HCT116 (cell line): Measurements from ENCODE around the gene CCL7.

Source experiments
- CTCF ChIP-seq, 3 experiments: fragments of 200-600 bp in 1 of 3; sonication (generic) in 1 of 3; IDR thresholded peaks in 2 of 3; conservative IDR thresholded peaks in 1 of 3; 2 replicates each; pipeline ENCODE4 v1.5.1; 2012 to 2017; ENCODE audit warnings: low read depth in 2 of 3, low read length in 2 of 3, antibody characterized with exemption in 1 of 3, borderline replicate concordance in 1 of 3, control low read depth in 1 of 3, mild to moderate bottlenecking in 1 of 3, mixed read lengths in 1 of 3, mixed run types in 1 of 3, moderate library complexity in 1 of 3; ENCODE audit not compliant: insufficient read depth in 1 of 3
- POLR2A ChIP-seq: IDR thresholded peaks from 2 replicates; pipeline ENCODE4 v1.7.0; 2011; ENCODE audit warnings: borderline replicate concordance; ENCODE audit not compliant: insufficient read depth, insufficient read length; ENCODE audit errors: extremely low read depth
- POLR2AphosphoS5 ChIP-seq: IDR thresholded peaks from 2 replicates; pipeline ENCODE4 v1.6.1; 2011; ENCODE audit warnings: mild to moderate bottlenecking, low read depth, low read length, moderate library complexity
- SIN3A ChIP-seq: IDR thresholded peaks from 2 replicates; pipeline ENCODE4 v1.6.1; 2012; ENCODE audit warnings: low read depth

GRCh38 chr17:34259146-34259545 lies 10.9 kb upstream of the CCL7 start:
- TF ChIP-seq CTCF (IDR thresholded peaks at IDR 0.05 in 2 of 3, conservative IDR thresholded peaks at IDR 0.05 in 1 of 3; ENCODE audit: borderline replicate concordance in 1 of 3, insufficient read depth in 1 of 3, low read depth in 2 of 3, low read length in 2 of 3) (no peak), POLR2AphosphoS5 (no peak), POLR2A (no peak), SIN3A (no peak)
